LoVo (cell line): Measurements from ENCODE around the gene APBB1.

Experiments
- DNase-seq: peaks from one replicate; pipeline ENCODE4 v3.0.0-alpha.2; 2016; ENCODE audit warnings: low spot score

The APBB1 gene

DNA sequence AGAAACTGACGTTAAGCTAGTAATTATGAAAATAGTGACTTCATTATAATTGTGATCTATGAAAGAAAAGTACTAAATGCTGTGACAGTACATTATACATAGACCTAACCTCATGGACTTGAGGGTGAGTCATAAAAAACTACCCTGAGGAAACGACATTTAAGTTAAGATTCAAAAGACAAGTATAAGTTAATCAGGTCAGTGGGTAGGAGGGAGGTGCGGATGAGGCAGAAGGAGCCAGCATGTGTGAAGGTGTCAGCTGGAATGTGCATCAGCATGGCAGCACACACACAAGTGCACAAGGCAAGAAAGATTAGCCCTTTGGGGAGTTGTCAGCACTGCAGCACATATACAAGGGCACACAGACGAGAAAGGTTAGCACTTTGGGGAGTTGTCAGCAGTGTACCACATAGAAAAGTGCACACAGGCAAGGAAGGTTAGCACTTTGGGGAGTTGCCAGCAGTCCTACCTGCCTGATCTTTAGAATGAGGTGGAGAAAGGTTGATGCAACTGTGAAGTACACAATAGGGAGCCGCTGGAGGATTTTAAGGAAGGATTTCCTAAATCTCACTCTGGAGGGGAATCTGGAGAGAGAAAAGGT is 67.0 kb downstream of the APBB1 start:
- DNase-seq, result no peak

DNA sequence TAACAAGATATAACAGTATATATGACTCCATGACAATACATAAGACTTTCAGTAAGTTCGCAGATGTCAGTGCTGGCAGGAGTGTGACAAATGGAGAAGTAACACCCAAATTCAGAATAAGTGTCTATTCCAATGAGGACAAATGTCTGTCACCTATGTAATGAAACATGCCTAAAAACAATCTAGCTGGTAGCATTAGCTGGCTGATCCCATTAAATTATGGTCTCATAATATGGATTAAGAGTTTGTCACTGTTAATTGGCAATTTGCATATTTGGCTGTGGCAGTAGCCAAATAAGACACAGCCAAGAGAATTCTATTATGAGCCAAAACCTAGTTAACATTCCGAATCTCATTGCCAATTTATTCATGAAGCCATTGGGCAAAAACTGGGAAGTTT is 68.4 kb downstream of the APBB1 start:
- no peak for DNase-seq

DNA sequence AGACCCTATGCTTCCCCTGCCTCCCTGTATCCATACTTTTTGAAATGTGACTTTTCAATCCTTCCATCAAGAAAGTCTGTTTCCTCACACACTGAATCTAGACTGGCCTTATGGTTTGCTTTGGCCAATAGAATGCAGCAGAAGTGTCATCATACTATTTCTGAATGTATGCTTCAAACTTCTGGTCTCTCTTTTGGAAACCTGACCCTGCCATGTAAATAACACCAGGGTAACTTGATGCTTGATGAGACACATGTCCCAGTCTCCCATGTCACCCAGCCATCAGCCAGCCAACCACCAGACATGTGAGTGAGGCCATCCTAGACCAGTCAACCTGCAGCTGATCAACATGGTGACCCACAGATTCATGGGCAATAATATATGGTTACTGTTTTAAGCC is 68.9 kb downstream of the APBB1 start:
- DNase-seq, result no peak

DNA sequence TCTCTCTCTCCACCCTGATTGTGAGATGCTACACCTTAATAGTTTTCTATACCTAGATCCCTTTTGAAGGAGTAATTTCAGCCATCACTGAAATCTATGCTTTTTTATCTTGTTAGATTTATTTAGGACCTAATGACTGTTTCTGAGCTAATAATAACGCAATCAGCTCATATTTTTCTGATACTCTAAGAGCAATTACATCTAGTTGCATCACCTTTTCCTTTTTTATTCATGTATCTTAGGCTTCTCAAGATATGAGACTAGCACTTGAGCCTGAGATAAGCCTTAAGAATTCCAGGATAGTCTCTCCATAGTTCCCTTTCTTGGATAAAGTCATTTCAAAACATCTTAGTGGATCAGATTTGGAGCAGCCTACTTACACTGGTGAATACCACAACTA is 73.5 kb downstream of the APBB1 start:
- no peak for DNase-seq
